Mesenchymal stem cell (in vitro differentiated cells and primary cell): ENCODE results near the gene MYEOV.

Source experiments
- DNase-seq: peaks from one replicate; pipeline ENCODE4 v3.0.0-alpha.2; 2013
- H2AFZ ChIP-seq: one replicate; pipeline ENCODE4 v1.6.1; 2013; ENCODE audit warnings: low read depth, mild to moderate bottlenecking, control low read depth, inconsistent platforms, low read length, moderate library complexity
- H2AK5ac ChIP-seq: 2 replicates; pipeline ENCODE4 v1.6.1; 2013; ENCODE audit warnings: low read length, moderate library complexity, mild to moderate bottlenecking, inconsistent platforms; ENCODE audit not compliant: severe bottlenecking
- H2BK120ac ChIP-seq: one replicate; pipeline ENCODE4 v1.6.1; 2013; ENCODE audit warnings: low read depth, mild to moderate bottlenecking, inconsistent platforms, low read length, moderate library complexity
- H2BK12ac ChIP-seq, 2 experiments: one replicate each; pipeline ENCODE4 v1.6.1; 2013; ENCODE audit warnings: inconsistent platforms in 2 of 2, low read length in 2 of 2, mild to moderate bottlenecking in 2 of 2, moderate library complexity in 2 of 2, control low read depth in 1 of 2
- H2BK15ac ChIP-seq: one replicate; pipeline ENCODE4 v1.6.1; 2013; ENCODE audit warnings: mild to moderate bottlenecking, low read depth, inconsistent platforms; ENCODE audit not compliant: poor library complexity, severe bottlenecking
- H2BK5ac ChIP-seq: 2 replicates; pipeline ENCODE4 v1.6.1; 2013; ENCODE audit warnings: low read depth, mild to moderate bottlenecking, low read length, control low read depth, inconsistent platforms; ENCODE audit not compliant: poor library complexity, severe bottlenecking
- H3K14ac ChIP-seq, 2 experiments: one replicate each; pipeline ENCODE4 v1.6.1; 2013; ENCODE audit warnings: inconsistent platforms in 2 of 2, low read length in 2 of 2, control low read depth in 1 of 2, mild to moderate bottlenecking in 1 of 2, moderate library complexity in 1 of 2
- H3K18ac ChIP-seq, 2 experiments: one replicate each; pipeline ENCODE4 v1.6.1; 2013; ENCODE audit warnings: inconsistent platforms in 2 of 2, low read length in 2 of 2, control low read depth in 1 of 2, low read depth in 1 of 2, mild to moderate bottlenecking in 1 of 2
- H3K23ac ChIP-seq, 2 experiments: one replicate each; pipeline ENCODE4 v1.6.1; 2013; ENCODE audit warnings: inconsistent platforms in 2 of 2, low read length in 2 of 2, mild to moderate bottlenecking in 2 of 2, moderate library complexity in 2 of 2, control low read depth in 1 of 2
- H3K27ac ChIP-seq: 2 replicates; pipeline ENCODE4 v1.5.1; 2013; ENCODE audit warnings: mild to moderate bottlenecking, moderate library complexity, low read length, control low read depth, inconsistent platforms; ENCODE audit not compliant: poor library complexity, severe bottlenecking
- H3K27me3 ChIP-seq, 2 experiments: 2 replicates each; pipeline versions ENCODE4 v1.6.1 to v1.7.0; 2013; ENCODE audit warnings: low read length in 2 of 2, mild to moderate bottlenecking in 2 of 2, moderate library complexity in 2 of 2, control low read depth in 1 of 2, inconsistent platforms in 1 of 2; ENCODE audit not compliant: control insufficient read depth in 1 of 2, insufficient read depth in 1 of 2
- H3K36me3 ChIP-seq, 2 experiments: 2 replicates each; pipeline versions ENCODE4 v1.6.1 to v1.7.0; 2013; ENCODE audit warnings: low read length in 2 of 2, control low read depth in 1 of 2, inconsistent platforms in 1 of 2, low read depth in 1 of 2, mild to moderate bottlenecking in 1 of 2; ENCODE audit not compliant: insufficient read depth in 2 of 2, control insufficient read depth in 1 of 2
- H3K4ac ChIP-seq, 2 experiments: one replicate each; pipeline ENCODE4 v1.6.1; 2013; ENCODE audit warnings: inconsistent platforms in 2 of 2, low read length in 2 of 2, mild to moderate bottlenecking in 2 of 2, moderate library complexity in 2 of 2, control low read depth in 1 of 2, low read depth in 1 of 2
- H3K4me1 ChIP-seq: 2 replicates; pipeline ENCODE4 v1.6.1; 2013; ENCODE audit warnings: low read depth, low read length, control low read depth; ENCODE audit not compliant: control insufficient read depth, insufficient read depth
- H3K4me2 ChIP-seq: 2 replicates; pipeline ENCODE4 v1.6.1; 2013; ENCODE audit warnings: low read length, mild to moderate bottlenecking, inconsistent platforms; ENCODE audit not compliant: poor library complexity, severe bottlenecking
- H3K4me3 ChIP-seq, 2 experiments: 2 replicates each; pipeline versions ENCODE4 v1.5.1 to v1.7.0; 2013; ENCODE audit warnings: low read length in 2 of 2, mild to moderate bottlenecking in 2 of 2, control low read depth in 1 of 2, low read depth in 1 of 2; ENCODE audit not compliant: insufficient read depth in 1 of 2
- H3K79me1 ChIP-seq: replicated peaks from 2 replicates; pipeline ENCODE4 v1.6.1; 2013; ENCODE audit warnings: mild to moderate bottlenecking, control low read depth, low read length, inconsistent platforms; ENCODE audit not compliant: poor library complexity, severe bottlenecking
- H3K9ac ChIP-seq: 2 replicates; pipeline ENCODE4 v1.7.0; 2013; ENCODE audit warnings: mild to moderate bottlenecking, low read length, moderate library complexity
- H3K9me3 ChIP-seq: 2 replicates; pipeline ENCODE4 v1.7.0; 2013; ENCODE audit warnings: mild to moderate bottlenecking, low read length; ENCODE audit not compliant: control insufficient read depth
- H4K8ac ChIP-seq: one replicate; pipeline ENCODE4 v1.6.1; 2013; ENCODE audit warnings: inconsistent platforms, mild to moderate bottlenecking, low read length, moderate library complexity
- H4K91ac ChIP-seq: one replicate; pipeline ENCODE4 v1.6.1; 2013; ENCODE audit warnings: mild to moderate bottlenecking, low read length, inconsistent platforms
- WGBS: methylation state at CpG from one replicate; pipeline ENCODE4 v1.1.7; 2013; ENCODE audit warnings: mixed read lengths; 5-methylcytosine and 5-hydroxymethylcytosine counted together

Gene MYEOV

DNA sequence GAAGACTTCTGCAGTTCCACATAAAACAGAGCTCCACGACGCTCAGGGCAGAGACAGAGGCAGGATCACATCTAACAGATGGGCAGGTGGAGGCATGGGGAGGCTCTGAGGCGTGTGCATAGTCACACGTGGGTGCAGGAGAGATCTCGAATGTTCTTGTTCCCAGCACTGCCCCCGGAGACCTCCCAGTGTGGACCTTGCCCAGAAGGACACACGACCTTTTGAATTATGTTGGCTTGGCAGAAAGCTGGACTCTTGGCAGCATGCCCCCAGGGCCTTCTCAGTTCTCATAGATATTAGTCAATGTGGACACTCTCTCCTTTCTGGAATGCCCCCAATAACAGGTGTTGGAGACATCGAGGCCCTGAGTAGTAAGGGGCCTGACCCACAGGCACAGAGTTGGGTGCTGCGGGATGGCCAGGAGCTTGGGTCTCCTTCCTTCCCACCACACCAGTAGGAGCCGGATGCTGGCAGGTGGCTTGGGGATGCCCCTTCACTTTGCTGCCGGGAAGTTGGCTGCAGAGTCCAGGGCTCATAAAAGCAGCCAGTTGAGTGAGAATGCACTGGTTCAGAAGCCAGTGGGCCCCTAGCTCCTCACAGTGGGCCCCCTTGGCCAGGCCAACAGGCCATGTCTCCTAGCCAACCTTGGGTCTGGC, 12.1 kb downstream of the MYEOV start:
- peaks cover 7% of the 10 kb centered on the region for H3K79me1 ChIP-seq
- H2AFZ ChIP-seq, result no peak overlapping the region
- no peak overlapping the region for H3K27ac ChIP-seq
- 94% methylated on average over 11 of the region's 11 CpGs for WGBS
- H3K36me3 ChIP-seq, result peaks cover 3 to 11% of the 10 kb centered on the region in 2 experiments
- H3K27me3 ChIP-seq, result no peaks in the 10 kb centered on the region
- no peak overlapping the region for H2AK5ac ChIP-seq
- H3K4ac ChIP-seq, result no peak overlapping the region
- H3K9me3 ChIP-seq, result no peaks in the 10 kb centered on the region
- peak overlapping the region in 1 of 2 experiments; percentile 51 for H2BK12ac ChIP-seq
- H3K4me2 ChIP-seq, result no peak overlapping the region
- H4K91ac ChIP-seq, result peak overlapping the region; percentile 53
- no peak overlapping the region for H4K8ac ChIP-seq
- H2BK120ac ChIP-seq, result no peak overlapping the region
- peaks cover 28% of the 10 kb centered on the region for H3K4me1 ChIP-seq
- no peak overlapping the region for H3K4me3 ChIP-seq
- H3K14ac ChIP-seq, result peak overlapping the region in 1 of 2 experiments; percentile 9
- H2BK5ac ChIP-seq, result no peak overlapping the region
- H3K23ac ChIP-seq, result no peak overlapping the region
- H3K9ac ChIP-seq, result no peak overlapping the region
- no peak overlapping the region for H2BK15ac ChIP-seq
- no peak for DNase-seq
- peak overlapping the region in 1 of 2 experiments; percentile 33 for H3K18ac ChIP-seq

DNA sequence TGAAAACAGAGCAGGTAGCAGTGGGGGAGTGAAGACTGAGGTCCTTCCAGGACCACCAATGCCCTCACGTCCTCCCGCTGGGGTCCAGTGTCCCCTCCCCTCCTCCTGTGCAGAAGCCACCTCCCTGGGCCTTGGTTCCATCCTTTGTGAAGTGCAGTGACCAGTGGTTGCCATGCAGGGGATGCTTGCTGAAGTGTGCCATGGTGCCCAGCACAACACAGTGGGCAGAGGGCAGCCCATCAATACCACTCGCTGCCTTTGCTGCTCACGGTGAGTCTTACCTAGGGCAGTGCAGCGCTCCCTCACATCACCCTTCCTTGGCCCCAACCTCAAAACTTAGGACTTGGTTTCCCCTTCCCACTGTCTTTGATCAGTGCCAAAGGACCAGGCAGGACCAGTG, 12.9 kb downstream of the MYEOV start:
- Histone ChIP-seq H3K79me1 (peaks cover 7% of the 10 kb centered on the region), H2BK5ac (no peak overlapping the region), H2BK120ac (no peak overlapping the region), H4K8ac (no peak overlapping the region), H3K4ac (no peak overlapping the region), H3K27me3 (no peaks in the 10 kb centered on the region), H3K18ac (no peak overlapping the region), H3K4me2 (no peak overlapping the region), H3K9me3 (no peaks in the 10 kb centered on the region), H3K4me3 (no peak overlapping the region), H3K4me1 (peaks cover 26% of the 10 kb centered on the region), H3K36me3 (peaks cover 3 to 11% of the 10 kb centered on the region in 2 experiments), H3K23ac (no peak overlapping the region), H3K27ac (no peak overlapping the region), H3K14ac (peak overlapping the region in 1 of 2 experiments; percentile 41), H3K9ac (no peak overlapping the region), H2AFZ (no peak overlapping the region), H2BK15ac (no peak overlapping the region), H2AK5ac (no peak overlapping the region), H4K91ac (peak overlapping the region; percentile 75), H2BK12ac (no peak overlapping the region)
- no peak for DNase-seq
- WGBS, result 98% methylated on average over 5 of the region's 5 CpGs

DNA sequence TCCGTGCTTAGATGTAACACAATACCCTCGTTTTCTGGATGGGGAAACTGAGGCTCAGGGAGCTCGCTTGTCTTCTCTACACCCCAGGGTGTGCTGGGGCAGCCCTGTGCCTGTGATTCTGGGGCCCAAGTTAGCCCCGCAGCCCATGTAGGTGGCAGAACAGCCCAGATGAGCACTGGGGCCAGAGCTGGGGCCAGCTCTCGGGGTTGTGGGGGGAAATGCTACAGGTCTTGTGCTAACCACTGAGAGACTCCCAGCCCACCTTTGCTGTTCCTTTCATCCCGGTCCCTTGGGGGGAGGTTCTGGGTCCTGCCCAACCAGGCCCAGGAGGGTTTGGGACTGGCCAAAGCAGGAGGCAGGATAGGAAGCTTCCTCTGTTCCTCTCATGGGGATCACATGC, 13.5 kb downstream of the MYEOV start:
- H2BK5ac ChIP-seq, result no peak overlapping the region
- H3K4me1 ChIP-seq, result peaks cover 24% of the 10 kb centered on the region
- H2AFZ ChIP-seq, result no peak overlapping the region
- H3K79me1 ChIP-seq, result peaks cover 5% of the 10 kb centered on the region
- no peak overlapping the region for H3K18ac ChIP-seq
- H3K27ac ChIP-seq, result no peak overlapping the region
- H3K9me3 ChIP-seq, result no peaks in the 10 kb centered on the region
- peaks cover 3 to 11% of the 10 kb centered on the region in 2 experiments for H3K36me3 ChIP-seq
- H3K4me3 ChIP-seq, result no peak overlapping the region
- no peak overlapping the region for H3K4me2 ChIP-seq
- H3K23ac ChIP-seq, result no peak overlapping the region
- WGBS, result 89% methylated on average over 6 of the region's 6 CpGs
- no peak overlapping the region for H4K91ac ChIP-seq
- no peak overlapping the region for H4K8ac ChIP-seq
- H3K9ac ChIP-seq, result no peak overlapping the region
- no peak overlapping the region for H2BK120ac ChIP-seq
- no peaks in the 10 kb centered on the region for H3K27me3 ChIP-seq
- H3K4ac ChIP-seq, result no peak overlapping the region
- H2BK12ac ChIP-seq, result peak overlapping the region in 1 of 2 experiments; percentile 37
- no peak for DNase-seq
- no peak overlapping the region for H2BK15ac ChIP-seq
- H2AK5ac ChIP-seq, result no peak overlapping the region
- no peak overlapping the region for H3K14ac ChIP-seq

DNA sequence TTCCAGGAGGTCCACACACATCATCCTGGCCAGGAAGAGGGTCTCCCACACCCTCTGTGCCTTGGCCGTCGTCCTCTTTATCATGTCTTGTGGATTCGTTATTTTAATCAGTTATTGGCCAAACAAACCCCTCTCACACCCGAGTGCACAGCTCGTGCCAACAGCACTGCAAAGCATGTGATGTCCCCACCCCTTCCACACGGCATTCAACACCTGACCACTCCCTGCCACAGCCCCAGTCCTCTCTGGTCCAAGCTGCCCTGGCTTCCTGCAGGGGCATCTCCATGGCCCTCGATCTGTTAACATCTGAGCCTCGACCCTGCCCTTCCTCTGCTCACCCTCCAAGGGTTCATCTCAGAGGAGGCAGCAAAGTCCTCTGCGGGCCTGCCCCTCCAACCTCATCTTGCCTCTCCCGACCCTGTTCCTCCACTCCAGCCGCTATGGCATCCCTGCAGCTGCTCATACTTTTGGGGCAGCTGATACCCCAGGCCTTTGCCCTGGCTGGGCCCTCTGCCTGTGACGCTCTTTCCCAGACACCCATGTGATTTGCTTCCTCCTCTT, 14.0 kb downstream of the MYEOV start:
- H3K9ac ChIP-seq, result no peak overlapping the region
- H3K27me3 ChIP-seq, result no peaks in the 10 kb centered on the region
- H3K27ac ChIP-seq, result no peak overlapping the region
- H3K4ac ChIP-seq, result no peak overlapping the region
- peaks cover 4 to 11% of the 10 kb centered on the region in 2 experiments for H3K36me3 ChIP-seq
- no peak overlapping the region for H2AK5ac ChIP-seq
- no peaks in the 10 kb centered on the region for H3K9me3 ChIP-seq
- H2BK120ac ChIP-seq, result no peak overlapping the region
- H3K79me1 ChIP-seq, result peaks cover 5% of the 10 kb centered on the region
- H3K23ac ChIP-seq, result no peak overlapping the region
- H3K4me2 ChIP-seq, result no peak overlapping the region
- no peak overlapping the region for H2BK5ac ChIP-seq
- H3K18ac ChIP-seq, result no peak overlapping the region
- peak overlapping the region; percentile 55 for H4K91ac ChIP-seq
- H2BK12ac ChIP-seq, result peak overlapping the region in 1 of 2 experiments; percentile 48
- no peak overlapping the region for H3K4me3 ChIP-seq
- no peak for DNase-seq
- WGBS, result 84% methylated on average over 12 of the region's 12 CpGs
- H2BK15ac ChIP-seq, result no peak overlapping the region
- no peak overlapping the region for H4K8ac ChIP-seq
- no peak overlapping the region for H2AFZ ChIP-seq
- H3K14ac ChIP-seq, result no peak overlapping the region
- H3K4me1 ChIP-seq, result peaks cover 19% of the 10 kb centered on the region
